GM20000 (cell line): ENCODE data around the gene TCF25.

Experiments
- DNase-seq: peaks from one replicate; pipeline ENCODE4 v3.0.0; 2012; ENCODE audit warnings: low spot score
- TF ChIP-seq, protein P1 (sequence below): IDR thresholded peaks from 2 replicates; pipeline ENCODE4 v1.5.1; 2012; ENCODE audit warnings: mild to moderate bottlenecking, control low read depth; ENCODE audit errors: extremely low read depth, missing control alignments

The TCF25 gene

GRCh38 chr16:89922477-89922883 lies 49.1 kb downstream of the TCF25 start:
- DNase-seq: no peak
- TF ChIP-seq, protein P1, sequence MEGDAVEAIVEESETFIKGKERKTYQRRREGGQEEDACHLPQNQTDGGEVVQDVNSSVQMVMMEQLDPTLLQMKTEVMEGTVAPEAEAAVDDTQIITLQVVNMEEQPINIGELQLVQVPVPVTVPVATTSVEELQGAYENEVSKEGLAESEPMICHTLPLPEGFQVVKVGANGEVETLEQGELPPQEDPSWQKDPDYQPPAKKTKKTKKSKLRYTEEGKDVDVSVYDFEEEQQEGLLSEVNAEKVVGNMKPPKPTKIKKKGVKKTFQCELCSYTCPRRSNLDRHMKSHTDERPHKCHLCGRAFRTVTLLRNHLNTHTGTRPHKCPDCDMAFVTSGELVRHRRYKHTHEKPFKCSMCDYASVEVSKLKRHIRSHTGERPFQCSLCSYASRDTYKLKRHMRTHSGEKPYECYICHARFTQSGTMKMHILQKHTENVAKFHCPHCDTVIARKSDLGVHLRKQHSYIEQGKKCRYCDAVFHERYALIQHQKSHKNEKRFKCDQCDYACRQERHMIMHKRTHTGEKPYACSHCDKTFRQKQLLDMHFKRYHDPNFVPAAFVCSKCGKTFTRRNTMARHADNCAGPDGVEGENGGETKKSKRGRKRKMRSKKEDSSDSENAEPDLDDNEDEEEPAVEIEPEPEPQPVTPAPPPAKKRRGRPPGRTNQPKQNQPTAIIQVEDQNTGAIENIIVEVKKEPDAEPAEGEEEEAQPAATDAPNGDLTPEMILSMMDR: no peak

- TF ChIP-seq, protein P1: no peak
- DNase-seq: peak; percentile 91
These were observed 49.7 kb downstream of the TCF25 start, which contains the start of gene TUBB3 for GRCh38 chr16:89922884-89923639. TUBB3 (plus strand) TSS chr16:89923342; CDS start chr16:89923402, 60 bp downstream.

DNA sequence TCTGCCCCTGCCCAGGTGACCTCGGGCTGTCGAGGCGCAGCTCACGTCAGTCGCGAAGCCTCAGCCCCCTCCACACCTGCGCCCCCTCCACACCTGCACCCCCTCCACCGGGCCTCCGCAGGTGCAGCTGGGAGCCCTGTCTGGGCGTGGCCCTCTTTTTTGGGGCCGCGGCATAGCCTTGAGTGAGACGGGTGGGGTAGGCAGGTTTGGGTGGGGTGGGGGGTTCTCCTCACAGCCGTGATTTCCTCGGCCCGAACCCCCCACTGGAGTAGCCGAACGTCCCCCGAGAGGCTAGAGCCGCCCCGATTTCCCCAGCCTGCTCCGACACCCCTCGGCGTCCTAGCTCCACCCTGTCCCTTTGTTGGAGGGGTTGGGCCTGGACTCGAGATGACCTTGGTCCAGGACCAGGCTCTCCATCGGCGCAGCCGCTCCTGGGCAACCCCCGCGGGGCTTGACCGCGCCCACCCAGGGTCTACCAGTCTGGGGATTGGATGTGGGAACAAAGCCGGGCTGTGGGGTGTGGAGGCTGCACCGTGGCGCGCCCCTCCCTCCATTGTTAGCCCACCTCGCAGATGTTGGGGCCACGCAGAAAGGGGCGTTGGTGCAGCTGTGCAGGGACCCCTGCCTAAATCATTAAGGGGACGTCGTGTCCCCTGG lies 50.4 kb downstream of the TCF25 start:
- DNase-seq: no peak
- TF ChIP-seq, protein P1: no peak

GRCh38 chr16:89924297-89924924 lies 51.0 kb downstream of the TCF25 start:
- TF ChIP-seq, protein P1: no peak
- DNase-seq: peak; percentile 67

DNA sequence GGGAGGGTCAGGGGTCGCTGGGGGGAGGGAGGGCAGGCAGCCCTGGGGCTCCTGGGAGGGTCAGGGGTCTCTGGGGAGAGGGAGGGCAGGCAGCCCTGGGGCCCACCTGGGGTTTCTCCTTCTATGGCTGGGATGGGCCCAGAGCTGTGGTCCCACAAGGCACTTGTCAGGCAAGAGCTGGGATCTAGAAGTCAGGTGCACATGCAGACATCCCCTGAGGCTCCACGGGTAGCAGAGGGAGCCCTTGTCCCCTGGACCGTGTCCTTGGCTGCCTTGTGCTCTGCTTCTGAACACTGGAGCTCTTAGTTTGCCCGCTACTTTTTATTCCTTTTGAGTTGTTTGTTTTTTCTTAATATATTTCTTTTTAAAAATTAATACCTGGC lies 51.5 kb downstream of the TCF25 start:
- TF ChIP-seq, protein P1: no peak
- no peak for DNase-seq

DNA sequence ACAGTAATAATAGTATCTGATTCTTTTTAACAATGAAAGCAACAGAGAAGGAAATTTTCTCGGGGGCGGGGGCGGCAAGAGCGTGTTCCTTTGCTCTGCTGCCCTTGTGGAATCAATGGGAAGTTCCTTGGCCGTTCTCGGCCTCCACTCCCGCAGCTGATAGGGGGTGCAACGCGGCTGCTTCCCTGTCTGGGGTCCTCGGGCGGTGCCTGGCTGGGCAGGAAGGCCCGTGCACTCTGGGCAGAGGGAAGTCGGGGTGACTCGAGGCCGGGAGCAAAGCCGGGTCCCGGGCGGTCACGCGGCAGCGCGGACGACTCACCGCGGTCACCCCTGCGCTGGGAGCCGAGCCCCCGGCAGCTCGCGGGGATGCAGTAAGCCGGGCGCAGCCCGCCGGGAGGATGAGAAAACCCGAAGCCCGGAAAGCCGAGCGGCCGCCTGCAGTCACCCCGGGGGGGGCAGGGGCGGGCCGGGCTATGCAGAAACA lies 52.2 kb downstream of the TCF25 start:
- TF ChIP-seq, protein P1: no peak
- no peak for DNase-seq
